ENCODE data around the gene KIAA1586.
"Not testable (repeated sequence)": the region's sequence is repeated elsewhere in the genome, so short reads cannot be mapped to it uniquely, and the experiment has no call there.

Gene KIAA1586

DNA sequence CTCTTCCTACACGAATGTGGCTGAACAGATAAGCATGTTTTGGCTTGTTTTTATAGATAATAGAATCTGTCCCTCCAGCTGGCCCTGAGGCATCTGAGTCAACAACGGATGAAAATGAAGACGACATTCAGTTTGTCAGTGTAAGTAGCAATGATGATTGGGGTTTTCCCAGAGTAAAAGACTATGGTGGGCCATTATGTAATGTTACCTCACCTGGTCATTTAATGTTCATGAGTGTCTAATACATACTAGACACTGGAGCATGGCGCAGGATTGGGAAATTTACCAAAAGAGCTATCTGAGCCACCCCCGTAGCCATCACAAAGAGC is 728 bp downstream of the KIAA1586 start:
- DNase-seq (ENCODE audit: low spot score) = not testable (repeated sequence)

DNA sequence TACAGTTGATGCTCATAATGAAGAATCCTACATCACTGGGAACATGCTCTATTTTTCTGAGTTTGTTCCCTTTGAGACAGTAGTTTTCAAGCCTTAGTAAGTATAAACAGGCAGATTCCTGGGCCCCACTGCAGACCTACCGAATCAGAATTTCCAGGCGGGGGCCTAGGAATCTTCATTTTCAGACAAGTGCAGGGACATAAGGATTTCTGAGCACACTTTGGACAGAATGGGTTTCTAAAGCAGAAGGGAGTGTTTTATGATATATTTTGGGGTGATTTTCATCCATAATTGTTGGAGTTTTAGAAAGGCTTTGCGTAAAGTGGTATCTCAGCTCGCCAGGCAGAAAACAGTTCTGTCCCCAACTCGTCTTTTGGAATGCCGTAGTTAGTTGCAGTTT is 1.4 kb downstream of the KIAA1586 start:
- not testable (repeated sequence) for DNase-seq (ENCODE audit: low spot score)

DNA sequence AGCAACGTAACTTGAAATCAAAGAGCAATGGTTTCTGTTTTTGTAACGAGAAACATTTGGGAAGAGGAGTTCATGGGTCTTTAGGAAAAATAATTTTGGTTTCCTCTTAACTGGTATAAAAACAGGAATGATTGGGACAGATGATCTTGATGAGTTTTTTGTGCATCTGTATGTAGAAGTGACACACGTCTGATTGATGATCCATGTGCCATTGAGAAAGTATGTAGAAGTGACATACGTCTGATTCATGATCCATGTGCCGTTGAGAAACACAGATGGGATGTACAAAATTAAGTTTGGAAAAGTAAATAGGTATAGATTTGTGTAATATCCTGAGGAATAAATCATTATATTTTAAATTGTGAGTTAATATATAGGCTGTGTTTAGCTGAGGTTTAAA is 2.1 kb downstream of the KIAA1586 start:
- DNase-seq (ENCODE audit: low spot score) = no peak

DNA sequence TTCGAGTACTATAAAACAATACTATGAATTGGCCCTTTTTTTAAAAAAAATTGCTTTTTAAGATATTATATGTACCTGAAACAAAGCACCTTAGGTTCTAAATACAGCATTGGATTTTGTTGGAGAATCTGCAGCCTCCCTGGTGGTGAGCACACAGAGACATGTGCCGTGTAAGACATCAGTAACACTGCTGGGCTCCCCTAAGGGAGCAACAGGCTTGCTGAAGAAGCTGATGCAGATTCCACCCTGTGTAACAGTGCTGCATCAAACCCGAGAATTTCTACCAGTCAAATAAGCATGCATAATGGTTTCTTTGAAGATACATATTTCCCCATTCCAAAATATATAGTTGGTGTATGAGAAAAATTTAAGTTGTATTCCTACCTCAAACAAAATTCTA is 17.4 kb downstream of the KIAA1586 start:
- DNase-seq (ENCODE audit: low spot score) = no peak

DNA sequence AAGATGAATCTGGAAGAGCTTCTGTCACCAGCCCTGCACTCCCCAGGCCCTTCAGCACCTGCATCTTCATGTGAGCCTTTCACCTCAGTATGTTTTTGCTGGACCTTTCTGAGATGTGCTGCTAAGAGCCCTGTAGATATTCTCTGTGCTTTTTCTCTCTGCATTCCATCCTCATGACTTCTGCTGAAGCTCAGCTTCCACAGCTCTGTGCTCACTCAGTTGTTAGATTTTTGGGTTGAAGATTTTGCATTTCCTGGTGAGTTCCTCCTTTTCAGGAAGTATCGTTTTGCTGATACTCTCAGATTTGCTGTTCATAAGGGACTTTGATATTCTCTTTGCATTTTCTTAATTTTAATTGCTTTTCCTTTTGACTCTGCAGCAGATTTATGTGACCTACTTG is 18.3 kb downstream of the KIAA1586 start:
- no peak for DNase-seq (ENCODE audit: low spot score)

DNA sequence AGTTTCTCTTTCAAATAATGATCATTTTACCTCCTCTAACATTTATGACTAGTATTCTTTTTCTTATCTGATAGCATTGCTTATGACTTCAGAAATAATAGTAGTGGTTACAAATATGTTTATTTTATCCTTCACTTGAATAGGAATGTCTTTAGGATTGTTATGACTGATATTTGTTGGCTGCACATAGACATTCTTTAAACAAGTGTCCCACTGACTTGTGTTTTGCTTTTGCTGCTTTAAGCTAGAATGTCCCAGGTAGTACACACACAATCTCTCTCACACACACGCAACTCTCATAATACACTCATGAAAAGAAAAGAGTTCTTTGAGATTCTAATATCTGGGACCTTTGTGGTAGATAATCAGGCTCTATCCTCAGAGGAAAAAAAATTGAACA is 21.6 kb downstream of the KIAA1586 start:
- no peak for DNase-seq (ENCODE audit: low spot score)

DNA sequence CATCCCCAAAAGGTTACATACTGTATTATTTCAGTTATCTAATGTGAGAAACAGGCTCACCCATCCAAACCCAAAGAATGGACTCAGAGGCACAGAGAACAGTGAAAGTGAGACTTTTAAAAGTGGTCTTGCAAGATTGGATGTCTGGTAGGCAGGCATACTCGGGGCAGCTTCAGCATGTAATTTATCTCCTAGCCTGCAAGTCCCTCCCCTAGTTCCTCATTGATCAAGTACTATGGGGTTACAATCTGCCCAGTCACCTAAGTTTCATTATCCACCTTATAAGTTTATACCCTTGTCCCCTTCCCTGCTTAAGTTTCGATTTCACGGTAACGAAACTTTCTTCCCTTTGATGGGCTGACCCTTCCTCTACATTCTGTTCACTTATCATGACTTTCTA is 22.7 kb downstream of the KIAA1586 start:
- no peak for DNase-seq (ENCODE audit: low spot score)

DNA sequence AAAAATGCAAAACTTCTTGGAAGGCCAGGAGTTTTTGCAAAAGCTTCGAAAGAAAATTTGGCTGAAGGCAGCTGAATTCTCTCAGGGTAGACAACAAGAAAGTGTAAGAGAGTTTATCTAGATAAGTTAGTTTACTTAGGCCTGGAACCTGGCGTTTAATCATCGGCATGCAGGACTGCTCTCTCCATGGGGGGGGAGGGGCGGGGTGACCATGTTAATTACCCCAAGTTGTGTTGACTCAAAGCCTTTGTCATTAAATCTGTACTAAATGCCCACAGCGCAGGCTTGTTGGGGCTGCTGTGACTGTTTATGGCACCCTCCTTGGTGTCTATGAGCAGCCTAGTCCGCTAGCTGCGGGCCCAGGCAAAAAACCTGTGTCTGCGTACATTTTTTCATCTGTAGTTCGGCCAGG is 23.4 kb downstream of the KIAA1586 start:
- DNase-seq (ENCODE audit: low spot score) = no peak

DNA sequence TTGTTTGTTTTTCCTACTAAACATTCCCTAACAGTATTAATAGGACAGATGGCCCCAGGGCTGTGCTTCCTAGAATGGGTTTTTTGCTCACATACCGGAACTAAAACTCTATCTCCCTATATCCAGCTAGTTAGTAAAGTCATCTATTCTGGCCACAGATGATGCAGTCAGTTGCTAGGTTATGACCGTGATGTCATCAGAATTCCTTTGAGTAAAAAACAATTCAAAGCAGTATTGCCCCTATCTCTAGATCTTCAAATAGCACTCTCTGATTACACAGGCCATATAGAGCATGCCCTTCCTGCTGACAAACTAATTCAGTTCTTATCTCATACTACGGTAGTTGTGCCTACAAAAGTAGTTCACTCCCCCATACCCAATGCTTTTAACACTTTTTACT is 25.6 kb downstream of the KIAA1586 start:
- DNase-seq (ENCODE audit: low spot score) = no peak

DNA sequence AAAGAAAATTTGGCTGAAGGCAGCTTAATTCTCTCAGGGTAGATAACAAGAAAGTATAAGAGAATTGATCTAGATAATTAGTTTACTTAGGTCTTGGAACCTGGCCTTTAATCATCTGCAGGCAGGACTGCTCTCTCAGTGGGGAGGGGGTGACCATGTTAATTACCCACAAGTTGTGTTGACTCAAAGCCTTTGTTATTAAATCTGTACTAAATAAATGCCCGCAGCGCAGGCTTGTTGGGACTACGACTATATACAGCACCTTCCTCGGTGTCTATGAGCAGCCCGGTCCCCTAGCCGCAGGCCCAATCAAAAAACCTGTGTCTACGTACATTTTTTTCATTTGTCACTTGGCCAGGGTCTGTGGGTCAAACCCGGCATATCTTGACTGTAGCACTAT is 27.9 kb downstream of the KIAA1586 start:
- no peak for DNase-seq (ENCODE audit: low spot score)

DNA sequence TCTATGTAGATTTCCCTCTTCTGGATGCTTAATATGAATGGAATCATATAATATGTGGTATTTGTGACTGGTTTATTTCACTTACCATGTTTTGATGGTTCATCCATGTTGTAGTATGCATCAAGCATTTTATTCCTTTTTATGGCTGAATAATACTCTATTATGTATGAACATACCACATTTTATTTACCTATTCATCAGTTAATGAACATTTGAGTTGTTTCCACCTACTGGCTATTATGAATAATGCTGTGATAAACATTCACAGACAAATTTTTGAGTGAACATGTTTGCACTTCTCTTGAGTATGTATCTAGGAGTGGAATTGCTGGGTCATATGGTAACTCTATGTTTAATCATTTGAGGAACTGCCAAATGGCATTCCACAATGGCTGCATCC is 28.6 kb downstream of the KIAA1586 start:
- DNase-seq (ENCODE audit: low spot score) = no peak

DNA sequence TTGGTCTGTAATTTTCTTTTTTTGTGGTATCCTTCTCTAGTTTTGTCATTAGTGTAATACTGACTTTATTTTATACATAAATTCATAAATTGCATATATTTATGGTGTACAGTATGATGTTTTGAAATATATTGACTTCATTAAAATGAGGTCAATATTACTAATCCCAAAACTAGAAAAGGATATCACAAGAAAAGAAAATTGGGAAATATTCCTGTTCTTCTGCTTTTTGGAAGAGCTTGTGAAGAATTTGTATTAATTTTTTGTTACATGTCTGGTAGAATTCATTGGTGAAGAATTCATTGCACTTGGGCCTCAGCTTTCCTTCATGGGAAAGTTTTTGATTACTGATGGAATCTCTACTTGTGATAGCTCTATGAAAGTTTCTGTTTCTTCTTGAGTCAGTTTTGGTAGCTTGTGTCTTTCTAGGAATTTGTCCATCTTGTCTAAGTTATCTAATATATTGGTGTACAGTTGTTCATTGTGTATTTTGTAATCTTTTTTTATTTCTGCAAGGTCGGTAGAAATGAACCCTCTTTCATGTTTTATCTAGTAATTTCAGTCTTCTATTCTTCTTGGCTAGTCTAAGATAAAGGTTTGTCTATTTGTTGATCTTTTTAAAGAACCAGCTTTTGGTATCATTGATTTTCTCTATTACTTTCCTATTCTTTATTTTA is 32.2 kb downstream of the KIAA1586 start:
- no peak for DNase-seq (ENCODE audit: low spot score)

DNA sequence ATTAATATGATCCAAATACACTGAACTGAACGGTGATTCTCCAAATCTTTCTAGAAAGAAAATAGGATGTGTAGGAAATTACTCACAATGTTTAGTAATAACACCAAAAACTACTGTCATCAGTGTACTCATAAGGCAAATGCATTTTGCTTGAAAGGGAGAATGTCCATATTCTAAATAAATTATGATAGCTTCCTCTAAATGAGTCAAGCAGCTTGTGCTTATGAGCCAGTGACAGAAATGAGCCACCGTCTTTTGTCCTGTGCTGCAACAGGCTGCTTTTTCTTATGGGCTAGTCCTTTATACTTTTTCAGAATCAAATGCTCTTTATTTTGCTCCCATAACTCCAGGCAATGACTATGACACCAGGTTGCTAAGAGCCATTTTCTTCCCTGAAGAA is 39.0 kb downstream of the KIAA1586 start:
- DNase-seq (ENCODE audit: low spot score) = no peak

DNA sequence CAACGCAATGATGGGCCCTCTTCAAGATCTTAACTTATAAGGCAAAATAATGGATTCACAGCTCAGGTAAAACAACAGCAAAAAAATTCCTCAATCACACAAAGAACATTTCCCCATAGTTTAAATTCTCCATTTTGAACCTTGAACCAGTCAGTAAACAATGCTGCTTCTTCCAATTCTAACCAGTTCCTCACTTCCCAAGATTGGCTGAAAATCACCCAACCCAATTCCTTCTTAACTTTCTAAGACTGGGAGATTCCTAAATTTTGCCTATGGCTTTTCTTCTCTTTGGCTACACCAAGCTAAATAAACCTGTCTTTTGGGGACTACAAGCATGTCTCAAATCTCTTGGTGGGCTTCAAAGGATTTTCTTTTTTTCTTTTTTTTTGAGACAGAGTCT is 40.4 kb downstream of the KIAA1586 start:
- DNase-seq (ENCODE audit: low spot score) = no peak

DNA sequence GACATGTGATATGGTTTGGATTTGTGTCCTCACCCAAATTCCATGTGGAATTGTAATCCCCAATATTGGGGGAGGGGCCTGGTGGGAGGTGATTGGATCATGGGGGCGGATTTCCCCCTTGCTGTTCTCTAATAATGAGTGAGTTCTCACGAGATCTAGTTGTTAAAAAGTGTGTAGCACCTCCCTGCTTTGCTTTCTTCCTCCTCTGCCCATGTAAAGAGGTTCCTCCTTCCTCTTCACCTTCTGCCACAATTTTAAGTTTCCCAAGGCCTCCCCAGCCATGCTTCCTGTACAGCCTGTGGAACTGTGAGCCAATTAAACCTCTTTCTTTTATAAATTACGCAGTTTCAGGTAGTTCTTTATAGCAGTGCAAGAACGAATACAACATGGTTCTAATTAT is 41.4 kb downstream of the KIAA1586 start:
- DNase-seq (ENCODE audit: low spot score) = no peak

DNA sequence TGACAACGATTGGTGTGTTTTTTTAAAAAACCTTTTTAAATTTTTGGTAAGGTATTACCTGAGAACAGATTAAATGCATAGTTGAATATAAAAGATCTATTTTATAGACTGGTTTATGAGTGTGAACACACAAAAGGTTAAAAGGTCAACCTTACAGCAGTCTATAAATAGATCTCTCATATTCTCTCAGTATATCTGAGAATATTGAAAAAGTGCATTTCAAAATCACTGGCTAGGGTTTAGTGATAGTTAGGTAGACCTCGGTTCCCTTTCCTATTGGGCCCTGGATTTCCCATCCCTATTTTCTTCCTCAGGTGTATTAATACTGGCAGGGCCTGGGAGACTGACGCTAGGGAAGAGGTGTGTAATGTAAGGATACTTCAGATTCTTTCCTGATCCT is 42.8 kb downstream of the KIAA1586 start:
- peak; percentile 8 for DNase-seq (ENCODE audit: low spot score)

DNA sequence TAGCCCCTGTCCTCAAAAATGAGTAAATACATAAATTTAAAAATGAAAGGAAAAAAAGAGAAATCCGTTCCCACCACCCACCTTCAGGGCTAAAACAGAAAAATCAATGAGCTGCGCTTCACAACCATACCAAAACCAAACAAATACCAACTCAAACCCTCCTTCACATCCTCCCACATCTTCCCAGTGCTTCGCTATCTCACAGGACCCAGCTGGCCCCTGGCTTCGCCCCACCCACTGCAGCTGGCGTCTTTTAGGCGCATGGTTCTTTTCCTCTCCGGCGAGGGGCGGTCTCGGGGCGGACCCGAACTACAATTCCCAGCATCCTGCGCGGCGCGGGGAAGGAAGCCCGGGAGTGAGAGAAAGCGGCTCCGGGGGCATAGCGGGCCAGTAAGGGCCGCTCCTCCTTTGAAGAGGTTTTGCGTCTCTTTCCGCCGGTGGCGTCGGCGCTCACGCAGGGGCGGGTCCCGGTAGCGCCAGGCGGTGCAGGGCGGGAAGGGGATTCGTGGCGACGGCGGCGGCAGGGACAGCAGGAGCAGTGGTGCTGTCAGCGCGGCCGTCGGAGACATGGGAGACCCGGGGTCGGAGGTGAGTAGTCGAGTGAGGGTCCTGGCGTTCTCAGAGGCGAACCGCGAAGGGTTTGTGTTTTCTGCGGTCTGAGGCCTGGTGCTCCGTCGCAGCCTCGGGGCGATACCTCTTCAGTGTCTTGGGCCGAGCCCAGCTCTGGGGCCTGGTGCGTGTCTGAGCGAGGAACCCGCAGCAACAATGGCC is 43.4 kb downstream of the KIAA1586 start, which contains the start of gene ZNF451:
Gene ZNF451 (plus strand): TSS at position 502 of the 771 bp plus-strand sequence. CDS start 66 bp downstream, at position 568.
- peak; percentile 95 for DNase-seq (ENCODE audit: low spot score)

DNA sequence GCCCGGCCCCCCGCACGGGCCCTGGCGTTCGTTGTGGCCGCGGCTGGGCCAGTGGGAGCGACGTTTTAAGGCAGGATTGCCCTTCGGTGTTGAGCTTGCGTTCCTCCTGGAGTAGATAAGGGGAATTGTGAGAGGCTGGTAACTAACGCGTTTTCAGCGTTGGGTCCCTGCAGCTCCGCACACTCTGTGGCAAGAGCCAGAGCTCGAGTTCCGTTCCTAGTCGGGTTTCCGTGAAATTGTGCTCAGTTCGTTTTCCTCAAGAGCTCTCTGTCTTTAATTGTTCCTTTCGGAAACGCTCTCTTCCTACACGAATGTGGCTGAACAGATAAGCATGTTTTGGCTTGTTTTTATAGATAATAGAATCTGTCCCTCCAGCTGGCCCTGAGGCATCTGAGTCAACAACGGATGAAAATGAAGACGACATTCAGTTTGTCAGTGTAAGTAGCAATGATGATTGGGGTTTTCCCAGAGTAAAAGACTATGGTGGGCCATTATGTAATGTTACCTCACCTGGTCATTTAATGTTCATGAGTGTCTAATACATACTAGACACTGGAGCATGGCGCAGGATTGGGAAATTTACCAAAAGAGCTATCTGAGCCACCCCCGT is 44.1 kb downstream of the KIAA1586 start:
- not testable (repeated sequence) for DNase-seq (ENCODE audit: low spot score)

DNA sequence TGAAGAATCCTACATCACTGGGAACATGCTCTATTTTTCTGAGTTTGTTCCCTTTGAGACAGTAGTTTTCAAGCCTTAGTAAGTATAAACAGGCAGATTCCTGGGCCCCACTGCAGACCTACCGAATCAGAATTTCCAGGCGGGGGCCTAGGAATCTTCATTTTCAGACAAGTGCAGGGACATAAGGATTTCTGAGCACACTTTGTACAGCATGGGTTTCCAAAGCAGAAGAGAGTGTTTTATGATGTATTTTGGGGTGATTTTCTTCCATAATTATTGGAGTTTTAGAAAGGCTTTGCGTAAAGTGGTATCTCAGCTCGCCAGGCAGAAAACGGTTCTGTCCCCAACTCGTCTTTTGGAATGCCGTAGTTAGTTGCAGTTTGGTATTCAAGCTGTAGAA is 44.9 kb downstream of the KIAA1586 start:
- not testable (repeated sequence) for DNase-seq (ENCODE audit: low spot score)

DNA sequence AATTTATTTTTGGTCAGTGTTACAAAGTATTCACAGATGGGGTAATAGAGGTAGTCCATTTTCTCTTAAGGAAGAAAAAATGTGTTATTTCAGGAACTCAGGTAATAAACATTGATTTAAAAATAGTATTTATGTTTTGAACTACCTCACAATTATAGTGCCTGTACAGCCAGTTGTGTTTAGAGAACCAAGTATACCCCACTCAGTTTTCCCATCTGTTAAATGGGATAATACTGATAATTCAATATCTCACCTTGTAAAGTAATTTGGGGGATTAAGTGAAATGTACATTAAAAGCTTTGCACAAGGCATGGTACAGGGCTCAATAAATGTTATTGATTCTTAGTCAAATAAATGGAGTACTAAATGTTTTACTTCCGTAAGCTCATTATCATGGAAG is 48.2 kb downstream of the KIAA1586 start:
- no peak for DNase-seq (ENCODE audit: low spot score)

DNA sequence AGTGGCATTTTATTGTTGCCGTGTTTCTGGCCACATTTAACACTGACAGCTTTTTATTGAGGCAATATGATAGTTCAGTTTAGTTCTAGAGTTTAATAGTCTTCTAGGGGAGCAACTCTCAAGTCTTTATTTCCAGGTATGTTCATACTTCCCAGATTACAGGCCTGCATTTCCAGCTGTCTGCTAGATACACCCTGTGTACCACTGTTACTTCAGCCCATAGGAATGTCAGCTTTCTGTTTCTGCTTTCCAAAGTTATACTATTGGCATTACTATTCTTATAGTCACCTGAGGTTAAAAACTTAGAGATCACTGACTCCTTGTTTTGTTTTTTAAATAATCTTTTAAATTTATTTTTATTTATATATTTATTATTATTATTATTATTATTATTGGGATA is 51.1 kb downstream of the KIAA1586 start:
- DNase-seq (ENCODE audit: low spot score) = no peak

DNA sequence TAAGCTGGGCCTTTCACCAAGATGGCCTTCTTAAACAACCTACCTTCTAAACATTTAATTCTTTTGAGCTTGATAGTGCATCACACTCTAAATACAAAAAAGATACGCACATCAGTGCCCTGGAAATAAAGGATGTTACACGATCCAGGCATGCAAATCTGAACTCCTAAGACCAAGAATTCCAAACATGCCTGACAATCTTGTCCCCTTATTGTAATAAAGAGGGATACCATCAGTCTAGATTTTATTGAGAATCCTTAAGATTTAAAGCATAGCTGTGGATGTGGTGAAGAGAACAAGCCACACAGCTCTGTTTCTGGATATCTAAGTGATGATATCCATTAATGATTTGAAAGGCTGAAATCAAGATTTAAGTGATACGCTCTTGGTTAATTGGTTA is 56.5 kb downstream of the KIAA1586 start:
- DNase-seq (ENCODE audit: low spot score) = no peak

DNA sequence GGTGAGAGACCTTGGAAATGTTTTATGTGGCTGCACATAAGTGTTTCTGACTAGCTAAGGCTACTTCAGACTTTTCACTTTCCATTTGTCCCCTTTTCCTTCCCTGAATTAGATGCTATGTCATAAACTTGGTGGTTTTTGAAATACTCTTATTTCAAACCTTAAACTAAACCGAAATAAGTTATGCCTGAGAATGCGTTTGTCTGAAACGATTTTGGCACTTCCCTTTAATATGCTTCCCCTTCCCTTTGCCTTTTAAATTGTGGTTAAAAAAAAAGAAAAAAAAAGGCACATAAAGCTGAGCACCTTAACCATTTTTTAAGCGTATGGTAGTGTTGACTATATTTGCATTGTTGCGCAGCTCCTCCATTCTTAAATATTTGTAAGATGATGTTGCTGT is 57.8 kb downstream of the KIAA1586 start:
- DNase-seq (ENCODE audit: low spot score) = no peak
